ENCODE results near the gene TUFT1. TPM values are rescaled to one million over a fixed set of nuclear protein-coding genes. Genes with fewer than 3 reads are reported as not detected.

TUFT1 gene
- total RNA-seq, 1 experiment from 2014 or later, result 34.9 TPM

DNA sequence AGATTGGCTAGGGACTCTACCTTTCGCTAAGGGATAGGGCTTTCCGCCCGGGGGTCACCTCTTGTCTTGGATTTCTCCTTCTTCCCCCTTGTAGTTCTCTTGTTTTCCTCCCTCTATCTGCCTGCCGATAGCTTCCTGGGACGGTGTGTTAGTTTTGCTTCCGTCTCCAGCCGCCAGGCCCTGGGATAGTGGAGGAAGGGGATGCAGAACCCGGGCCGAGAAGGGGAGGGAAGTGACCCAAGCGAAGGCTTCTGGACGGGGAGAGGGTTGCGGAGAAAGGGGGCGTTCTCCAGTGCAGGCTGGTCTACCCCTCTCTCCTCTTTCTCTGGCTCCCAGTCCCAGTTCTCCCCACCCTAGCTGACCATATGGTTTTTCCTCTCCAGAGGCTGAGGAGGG lies 871 bp downstream of the TUFT1 start:
- Mint-ChIP-seq H3K9me3 (ENCODE audit: unreplicated experiment) (no peaks in the 10 kb centered on the region), H3K4me3 (ENCODE audit: unreplicated experiment) (peak overlapping the region; percentile 96), H3K27me3 (ENCODE audit: insufficient read depth, unreplicated experiment) (no peaks in the 10 kb centered on the region), H3K27ac (ENCODE audit: unreplicated experiment) (peak overlapping the region; percentile 91), H3K36me3 (ENCODE audit: insufficient read depth, unreplicated experiment) (peaks cover 86% of the 10 kb centered on the region), H3K4me1 (ENCODE audit: low read depth, unreplicated experiment) (peaks cover 62% of the 10 kb centered on the region)
- TF ChIP-seq, protein P1, sequence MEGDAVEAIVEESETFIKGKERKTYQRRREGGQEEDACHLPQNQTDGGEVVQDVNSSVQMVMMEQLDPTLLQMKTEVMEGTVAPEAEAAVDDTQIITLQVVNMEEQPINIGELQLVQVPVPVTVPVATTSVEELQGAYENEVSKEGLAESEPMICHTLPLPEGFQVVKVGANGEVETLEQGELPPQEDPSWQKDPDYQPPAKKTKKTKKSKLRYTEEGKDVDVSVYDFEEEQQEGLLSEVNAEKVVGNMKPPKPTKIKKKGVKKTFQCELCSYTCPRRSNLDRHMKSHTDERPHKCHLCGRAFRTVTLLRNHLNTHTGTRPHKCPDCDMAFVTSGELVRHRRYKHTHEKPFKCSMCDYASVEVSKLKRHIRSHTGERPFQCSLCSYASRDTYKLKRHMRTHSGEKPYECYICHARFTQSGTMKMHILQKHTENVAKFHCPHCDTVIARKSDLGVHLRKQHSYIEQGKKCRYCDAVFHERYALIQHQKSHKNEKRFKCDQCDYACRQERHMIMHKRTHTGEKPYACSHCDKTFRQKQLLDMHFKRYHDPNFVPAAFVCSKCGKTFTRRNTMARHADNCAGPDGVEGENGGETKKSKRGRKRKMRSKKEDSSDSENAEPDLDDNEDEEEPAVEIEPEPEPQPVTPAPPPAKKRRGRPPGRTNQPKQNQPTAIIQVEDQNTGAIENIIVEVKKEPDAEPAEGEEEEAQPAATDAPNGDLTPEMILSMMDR (IDR thresholded peaks at IDR 0.05; ENCODE audit: insufficient read depth in 1 of 2, low read depth in 1 of 2, low read length in 1 of 2, severe bottlenecking in 1 of 2, unreplicated experiment in 1 of 2), result no peak
- Histone ChIP-seq H3K36me3 (ENCODE audit: control insufficient read depth, insufficient read depth, low read length) (peaks cover 6% of the 10 kb centered on the region), H3K4me1 (peaks cover 28% of the 10 kb centered on the region), H3K9me3 (no peaks in the 10 kb centered on the region), H3K4me3 (ENCODE audit: low read depth, low read length) (peak overlapping the region; percentile 51), H3K27me3 (replicated peaks; ENCODE audit: control insufficient read depth, insufficient read depth, low read length) (no peaks in the 10 kb centered on the region)
- peak in 1 of 2 experiments; percentile 33 for DNase-seq
- POLR2A ChIA-PET, result interaction anchor here (0.5 to 3.4 kb wide), 12 partner anchors 8 to 97 kb away, joined by 3 to 47 read pairs (median 4); partner anchors contain the start of gene CGN
- TSS peak; percentile 33 for BruUV-seq (replicated peaks)
- CTCF ChIA-PET, result interaction anchor here (2.2 kb wide), 1 partner anchor 8 kb away, joined by 16 read pairs; no protein-coding TSS in a partner anchor
- intact Hi-C loops (cut with micrococcal nuclease; ENCODE audit: unreplicated experiment), result loop anchor here (1.0 to 5.0 kb wide), 3 partner anchors 7 to 196 kb away; no protein-coding TSS in a partner anchor

DNA sequence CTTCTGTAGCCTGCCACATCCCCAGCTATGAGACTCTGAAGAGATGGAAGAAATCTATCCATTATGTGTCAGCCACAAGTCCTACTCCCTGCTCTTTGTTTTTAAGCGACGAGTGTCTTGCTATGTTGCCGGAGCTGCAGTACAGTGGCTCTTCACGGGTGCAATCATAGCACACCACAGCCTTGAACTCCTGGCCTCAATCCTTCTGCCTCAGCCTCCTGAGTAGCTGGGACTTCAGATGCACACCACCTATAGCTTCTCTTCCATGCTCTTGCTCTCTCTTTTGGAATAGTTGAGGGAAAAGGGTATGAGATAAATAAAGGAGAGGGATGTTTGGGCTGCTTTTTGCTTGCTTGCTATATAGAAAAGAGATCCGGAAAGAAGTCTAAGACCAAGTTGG lies 1.6 kb downstream of the TUFT1 start:
- peak overlapping the region; percentile 96 for H3K4me3 Mint-ChIP-seq (ENCODE audit: unreplicated experiment)
- peak overlapping the region; percentile 91 for H3K27ac Mint-ChIP-seq (ENCODE audit: unreplicated experiment)
- peaks cover 86% of the 10 kb centered on the region for H3K36me3 Mint-ChIP-seq (ENCODE audit: insufficient read depth, unreplicated experiment)
- Histone ChIP-seq H3K4me3 (ENCODE audit: low read depth, low read length) (peak overlapping the region; percentile 51), H3K36me3 (ENCODE audit: control insufficient read depth, insufficient read depth, low read length) (peaks cover 6% of the 10 kb centered on the region), H3K4me1 (peaks cover 35% of the 10 kb centered on the region), H3K9me3 (no peaks in the 10 kb centered on the region), H3K27me3 (replicated peaks; ENCODE audit: control insufficient read depth, insufficient read depth, low read length) (no peaks in the 10 kb centered on the region)
- CTCF ChIA-PET, result interaction anchor here (0.6 kb wide), 1 partner anchor 77 kb away, joined by 11 read pairs; no protein-coding TSS in a partner anchor
- intact Hi-C loops (cut with micrococcal nuclease; ENCODE audit: unreplicated experiment), result loop anchor here (5.0 kb wide), 1 partner anchor 196 kb away; no protein-coding TSS in a partner anchor
- no peaks in the 10 kb centered on the region for H3K9me3 Mint-ChIP-seq (ENCODE audit: unreplicated experiment)
- peaks cover 63% of the 10 kb centered on the region for H3K4me1 Mint-ChIP-seq (ENCODE audit: low read depth, unreplicated experiment)
- TF ChIP-seq, protein P1 (IDR thresholded peaks at IDR 0.05; ENCODE audit: insufficient read depth in 1 of 2, low read depth in 1 of 2, low read length in 1 of 2, severe bottlenecking in 1 of 2, unreplicated experiment in 1 of 2), result no peak
- no peaks in the 10 kb centered on the region for H3K27me3 Mint-ChIP-seq (ENCODE audit: insufficient read depth, unreplicated experiment)
- BruUV-seq (replicated peaks), result no TSS peak
- no peak for DNase-seq
- POLR2A ChIA-PET, result interaction anchor here (1.5 to 3.4 kb wide), 2 partner anchors 31 to 44 kb away, joined by 4 to 46 read pairs; partner anchors contain the start of gene CGN

DNA sequence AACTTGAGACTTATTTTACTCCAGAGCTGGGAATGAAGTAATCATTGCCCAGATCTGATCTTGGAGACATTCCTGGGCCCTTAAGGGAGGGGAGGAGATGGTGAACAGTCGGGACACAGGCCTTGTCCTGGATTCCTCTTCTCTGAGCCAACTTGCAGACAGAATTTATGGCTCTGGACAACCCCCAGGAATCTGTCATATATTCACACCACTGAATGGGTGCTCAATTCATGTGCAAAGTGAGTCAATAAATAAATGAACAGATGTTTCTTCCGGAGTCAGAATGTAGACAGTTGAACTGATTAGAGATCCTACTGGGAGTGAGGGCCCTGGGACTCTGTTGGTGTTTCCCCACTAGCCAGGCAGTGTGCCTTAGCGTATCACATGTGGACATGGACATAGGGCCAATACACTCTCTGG lies 2.6 kb downstream of the TUFT1 start:
- TF ChIP-seq, protein P1 (IDR thresholded peaks at IDR 0.05; ENCODE audit: insufficient read depth in 1 of 2, low read depth in 1 of 2, low read length in 1 of 2, severe bottlenecking in 1 of 2, unreplicated experiment in 1 of 2), result no peak
- H3K4me3 Mint-ChIP-seq (ENCODE audit: unreplicated experiment), result peak overlapping the region; percentile 96
- Histone ChIP-seq H3K4me3 (ENCODE audit: low read depth, low read length) (no peak overlapping the region), H3K36me3 (ENCODE audit: control insufficient read depth, insufficient read depth, low read length) (peaks cover 4% of the 10 kb centered on the region), H3K9me3 (no peaks in the 10 kb centered on the region), H3K4me1 (peaks cover 43% of the 10 kb centered on the region), H3K27me3 (replicated peaks; ENCODE audit: control insufficient read depth, insufficient read depth, low read length) (no peaks in the 10 kb centered on the region)
- no peaks in the 10 kb centered on the region for H3K27me3 Mint-ChIP-seq (ENCODE audit: insufficient read depth, unreplicated experiment)
- CTCF ChIA-PET, result no interaction called here
- peaks cover 65% of the 10 kb centered on the region for H3K4me1 Mint-ChIP-seq (ENCODE audit: low read depth, unreplicated experiment)
- intact Hi-C loops (cut with micrococcal nuclease; ENCODE audit: unreplicated experiment), result loop anchor here (5.0 kb wide), 1 partner anchor 195 kb away; no protein-coding TSS in a partner anchor
- no peak for DNase-seq
- peak overlapping the region; percentile 91 for H3K27ac Mint-ChIP-seq (ENCODE audit: unreplicated experiment)
- peaks cover 85% of the 10 kb centered on the region for H3K36me3 Mint-ChIP-seq (ENCODE audit: insufficient read depth, unreplicated experiment)
- no peaks in the 10 kb centered on the region for H3K9me3 Mint-ChIP-seq (ENCODE audit: unreplicated experiment)
- no TSS peak for BruUV-seq (replicated peaks)
- POLR2A ChIA-PET, result no interaction called here

All from Caco-2 (cell line).